HG03442 (cell line): ENCODE measurements around the gene RBFOX2.

Experiments
- ATAC-seq: cut with Tn5 transposase; IDR thresholded peaks from one replicate; pipeline ENCODE4 v1.9.1; 2021; ENCODE audit warnings: mild to moderate bottlenecking, moderate library complexity; ENCODE audit not compliant: unreplicated experiment

Gene RBFOX2

DNA sequence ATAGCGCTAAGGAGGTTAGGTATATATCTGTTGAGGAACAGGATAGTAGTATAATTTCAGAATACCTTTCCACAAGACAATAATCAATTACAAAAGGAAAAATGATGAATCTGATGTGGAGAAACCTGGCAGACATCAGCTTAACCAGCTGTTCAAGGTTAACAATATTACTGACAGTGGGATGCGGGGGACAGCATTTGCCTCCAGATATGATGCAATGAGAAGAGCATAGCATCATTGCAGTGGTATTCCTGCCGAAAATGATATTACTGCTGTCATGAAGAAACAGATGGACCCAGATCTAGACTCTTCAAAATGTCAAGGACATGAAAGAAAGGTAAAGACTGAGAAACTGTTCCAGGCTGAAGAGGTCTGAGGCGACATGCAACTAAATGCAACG, 49.7 kb downstream of the RBFOX2 start:
- no peak for ATAC-seq

DNA sequence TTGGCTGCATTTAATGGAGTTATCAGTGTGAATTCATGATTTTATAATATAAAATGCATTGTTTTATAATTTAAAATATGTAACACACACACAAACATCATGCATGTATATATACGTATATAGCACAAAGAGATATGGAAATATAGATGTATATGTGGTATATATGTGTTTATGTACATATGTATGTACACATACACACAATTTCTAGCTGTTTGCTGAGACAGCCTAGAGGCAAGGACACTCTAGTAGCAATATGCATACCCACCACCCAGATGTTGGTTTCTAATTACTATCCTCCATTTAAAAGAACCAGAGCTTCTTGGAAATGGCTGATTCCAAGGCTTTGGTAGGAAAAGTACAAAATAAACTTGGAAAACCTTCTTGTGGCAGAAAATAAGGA, 50.4 kb downstream of the RBFOX2 start:
- no peak for ATAC-seq

DNA sequence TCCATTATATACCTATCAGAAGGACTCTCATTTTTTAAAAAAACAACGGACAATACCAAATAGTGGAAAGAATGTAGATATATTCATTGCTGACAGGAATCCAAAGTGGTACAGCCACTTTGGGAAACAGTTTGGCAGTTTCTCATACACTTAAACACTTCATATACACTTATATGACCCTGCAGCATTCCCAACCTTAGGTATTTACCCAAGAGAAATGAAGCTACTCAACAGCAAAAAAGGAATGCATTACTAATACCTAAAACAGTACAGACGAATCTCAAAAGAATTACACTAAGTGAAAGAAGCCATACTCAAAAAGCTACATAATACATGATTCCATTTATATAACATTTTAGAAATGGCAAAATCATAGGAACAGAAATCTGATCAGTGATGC, 51.5 kb downstream of the RBFOX2 start:
- ATAC-seq = no peak

DNA sequence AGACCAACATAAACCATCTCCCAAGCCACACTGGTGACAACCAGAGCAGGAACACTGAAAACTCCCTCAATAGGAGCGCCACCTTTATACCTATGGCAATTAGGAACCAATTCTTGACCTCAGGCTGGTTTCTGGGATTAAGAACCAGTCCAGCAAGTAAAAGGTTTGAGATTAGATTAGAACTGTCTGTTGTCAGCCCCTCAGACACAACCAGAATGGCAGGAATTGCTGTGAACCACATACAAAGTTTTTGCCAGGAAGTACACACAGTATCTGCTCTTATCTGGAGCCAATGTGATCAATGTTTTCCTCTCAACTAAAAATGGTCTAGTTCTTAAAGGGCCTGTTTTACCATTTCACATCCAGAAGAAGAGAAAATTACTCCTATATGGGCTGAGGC, 55.2 kb downstream of the RBFOX2 start:
- ATAC-seq = no peak

DNA sequence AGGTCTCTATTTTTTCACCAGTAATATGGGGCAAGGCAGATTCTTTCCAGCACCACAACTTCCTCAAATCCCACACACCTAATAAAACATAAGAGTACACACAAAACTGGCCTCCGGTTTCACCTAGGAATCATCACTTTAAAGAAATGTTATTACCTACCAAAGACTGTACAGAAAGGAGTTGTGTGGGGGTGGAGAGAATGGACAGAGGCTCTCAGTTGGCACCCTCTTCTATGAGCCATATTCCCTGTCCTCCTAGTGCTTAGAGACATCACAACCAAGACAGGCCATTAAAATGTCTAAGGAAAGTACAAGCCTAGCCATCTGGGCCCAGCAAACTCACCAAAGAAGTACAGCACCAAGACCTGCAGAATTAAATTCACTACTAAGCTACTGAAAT, 56.1 kb downstream of the RBFOX2 start:
- no peak for ATAC-seq

DNA sequence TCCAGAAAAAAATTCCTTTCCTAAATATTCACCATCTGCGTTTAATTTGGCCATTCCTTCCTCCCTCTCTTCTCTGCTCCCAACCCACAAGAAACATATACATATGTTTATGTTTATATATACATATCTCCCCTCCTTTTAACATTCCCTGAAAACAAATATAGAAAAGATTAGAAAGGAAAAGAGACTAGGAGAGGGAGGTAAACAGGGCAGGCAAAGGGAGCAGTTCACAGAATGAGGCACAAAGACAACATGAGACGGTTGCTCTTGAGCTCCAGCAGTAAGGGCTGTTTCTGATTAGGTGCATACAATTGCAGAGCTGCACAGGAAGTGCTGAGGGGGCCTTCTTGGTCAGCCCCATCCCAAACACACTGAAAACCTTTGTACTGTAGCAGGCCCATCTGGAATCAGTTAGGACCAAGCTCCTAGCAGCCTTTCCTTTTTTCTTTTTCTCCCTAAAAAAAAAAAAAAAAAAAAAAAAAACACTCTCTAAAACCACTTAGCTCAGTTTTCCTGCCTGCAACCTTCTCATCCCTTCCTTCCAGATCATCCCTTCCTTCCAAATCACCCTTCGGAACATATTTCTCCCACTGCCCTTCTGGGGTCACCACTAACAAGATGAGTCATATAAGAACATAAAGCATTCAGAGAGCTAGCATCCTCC, 57.0 kb downstream of the RBFOX2 start:
- ATAC-seq = no peak

DNA sequence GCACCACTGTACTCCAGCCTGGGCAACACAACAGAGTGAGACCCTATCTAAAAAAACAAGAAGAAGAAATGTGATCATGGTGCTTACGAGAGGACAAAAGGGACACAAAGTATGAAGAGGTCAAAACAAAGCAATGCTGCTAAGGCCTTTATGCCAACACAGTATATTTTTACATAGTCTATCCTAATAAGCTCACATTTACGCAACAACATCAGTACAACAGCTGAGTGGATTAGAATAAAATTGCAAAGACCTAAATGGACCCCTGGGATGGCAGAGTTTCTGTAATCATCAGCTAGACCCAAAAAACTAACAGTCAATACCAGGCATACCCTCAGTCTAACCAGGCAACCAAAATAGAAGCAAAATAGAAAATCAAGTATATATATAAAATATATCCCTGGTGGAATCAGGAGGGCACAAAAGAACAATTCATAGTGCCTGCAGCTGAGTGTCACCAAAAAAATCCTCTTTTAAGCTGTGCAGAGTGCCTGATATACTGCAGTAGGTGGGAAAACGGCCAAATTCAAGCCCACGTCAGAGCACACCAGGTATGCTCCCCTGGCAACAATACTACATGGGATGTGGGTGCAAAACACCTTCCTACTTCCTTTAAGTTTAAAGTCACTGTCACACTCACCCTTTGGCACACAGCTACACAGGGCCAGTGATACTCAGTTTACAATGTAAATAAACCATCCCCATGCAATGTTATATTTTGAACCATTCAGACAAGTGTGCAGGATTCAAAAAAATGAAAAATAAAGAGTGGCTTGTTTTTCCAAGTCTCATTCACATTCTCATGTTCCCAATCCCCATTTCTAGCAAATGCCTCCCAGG, 57.8 kb downstream of the RBFOX2 start:
- no peak for ATAC-seq

DNA sequence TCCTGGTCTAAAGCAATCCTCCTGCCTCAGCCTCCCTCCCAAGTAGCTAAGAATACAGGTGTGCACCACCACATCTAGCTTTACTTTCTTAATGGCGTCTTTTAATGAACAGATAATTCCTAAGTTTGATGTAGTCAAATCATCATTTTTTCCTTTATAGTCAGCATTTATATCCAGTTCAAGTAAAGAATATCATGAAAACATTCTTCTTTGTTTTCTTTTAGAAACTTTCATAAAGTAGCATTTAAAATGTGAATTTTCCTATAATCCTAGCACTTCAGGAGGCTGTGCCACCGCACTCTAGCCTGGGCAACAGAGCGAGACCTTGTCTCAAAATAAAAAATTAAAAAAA, 61.6 kb downstream of the RBFOX2 start:
- no peak for ATAC-seq

DNA sequence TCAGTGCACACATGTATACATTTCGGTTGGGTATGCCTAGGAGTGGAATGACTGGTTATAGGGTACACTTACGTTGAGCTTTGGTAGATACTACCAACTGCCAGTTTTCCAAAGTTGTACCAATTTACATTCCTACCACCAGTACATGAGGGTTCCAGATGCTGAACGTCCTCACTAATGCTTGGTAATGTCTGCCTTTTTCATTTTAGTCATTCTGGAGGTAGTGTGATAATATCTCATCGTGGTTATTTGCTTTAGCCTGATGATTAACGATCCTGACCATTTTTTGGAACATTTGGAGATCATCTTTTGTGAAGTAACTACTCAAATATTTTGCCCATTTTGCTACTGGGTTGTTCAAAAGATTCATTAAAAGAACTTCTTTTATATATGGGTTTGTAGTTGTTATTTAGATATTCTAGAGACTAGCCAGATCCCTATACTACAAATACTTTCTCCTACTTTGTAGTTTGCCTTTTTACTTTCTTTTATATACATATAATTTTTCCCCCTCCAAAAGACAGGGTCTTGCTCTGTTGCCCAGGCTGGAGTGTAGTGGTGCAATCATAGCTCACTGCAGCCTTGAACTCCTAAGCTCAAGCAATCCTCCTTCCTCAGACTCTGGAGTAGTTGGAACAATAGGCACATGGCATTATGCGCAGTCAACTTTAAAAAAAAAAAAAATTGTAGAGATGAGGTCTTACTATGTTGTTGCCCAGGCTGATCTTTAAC, 62.1 kb downstream of the RBFOX2 start:
- no peak for ATAC-seq

DNA sequence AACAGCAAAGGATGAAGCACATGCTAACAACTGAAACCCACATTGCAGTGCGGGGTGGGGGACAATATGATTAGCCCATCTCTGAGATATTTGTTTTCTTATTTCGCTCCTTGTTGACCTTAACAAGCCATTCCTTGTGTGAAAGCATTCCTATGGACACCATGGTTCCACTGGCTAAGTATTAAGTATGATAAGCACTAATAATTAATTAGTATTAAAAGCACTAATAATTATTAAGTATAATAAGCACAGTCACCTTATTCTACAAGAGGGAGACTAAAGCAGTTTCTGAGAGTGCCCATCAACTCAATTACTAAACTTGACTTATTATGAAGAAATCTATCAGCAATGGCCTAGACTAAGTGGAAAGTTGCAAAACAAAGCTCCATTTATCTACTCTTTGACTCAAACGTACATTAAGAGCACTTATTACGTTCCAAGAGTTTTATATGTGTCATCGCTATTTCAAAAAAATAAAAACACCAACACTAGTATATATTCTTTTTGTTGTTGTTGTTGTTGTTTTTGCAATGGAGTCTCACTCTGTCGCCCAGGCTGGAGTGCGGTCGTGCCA, 65.3 kb downstream of the RBFOX2 start:
- ATAC-seq = no peak

DNA sequence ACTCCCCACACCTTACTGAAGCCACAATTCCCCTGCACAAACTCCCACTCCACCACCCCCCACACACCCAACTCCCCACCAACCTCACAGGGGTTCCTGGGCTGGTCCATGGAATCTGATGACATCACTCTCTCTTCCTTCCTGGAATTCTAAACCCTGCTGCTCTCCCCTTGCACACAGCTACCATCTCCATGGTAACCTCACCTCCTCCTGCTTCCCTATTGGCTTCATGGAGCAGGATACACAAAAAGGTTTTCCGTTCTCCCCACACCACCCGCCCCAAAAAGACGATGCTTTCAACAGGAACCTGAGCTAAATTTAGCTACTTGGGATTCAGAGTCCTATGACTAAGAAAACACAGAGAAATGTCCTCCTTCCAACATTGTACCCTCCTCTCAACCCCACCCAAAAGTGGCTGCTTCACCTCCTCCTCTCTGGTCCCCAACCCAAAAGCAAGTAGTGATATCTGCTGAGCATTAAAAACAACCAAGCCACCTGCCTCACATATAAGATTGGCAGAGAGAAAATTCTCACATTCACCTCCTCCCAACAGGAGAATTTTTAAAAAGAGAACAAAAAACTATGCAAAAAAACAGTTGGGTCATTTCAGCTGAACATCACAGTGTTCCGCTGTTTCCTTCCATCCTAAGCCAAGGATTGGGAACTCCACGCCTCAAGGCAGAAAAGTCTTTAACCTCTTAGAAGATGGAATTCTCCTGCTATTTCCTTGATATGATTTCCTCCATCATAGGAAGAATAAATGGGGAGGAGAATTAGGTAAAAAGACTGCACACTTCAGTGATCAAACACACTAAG, 66.9 kb downstream of the RBFOX2 start:
- ATAC-seq = no peak

DNA sequence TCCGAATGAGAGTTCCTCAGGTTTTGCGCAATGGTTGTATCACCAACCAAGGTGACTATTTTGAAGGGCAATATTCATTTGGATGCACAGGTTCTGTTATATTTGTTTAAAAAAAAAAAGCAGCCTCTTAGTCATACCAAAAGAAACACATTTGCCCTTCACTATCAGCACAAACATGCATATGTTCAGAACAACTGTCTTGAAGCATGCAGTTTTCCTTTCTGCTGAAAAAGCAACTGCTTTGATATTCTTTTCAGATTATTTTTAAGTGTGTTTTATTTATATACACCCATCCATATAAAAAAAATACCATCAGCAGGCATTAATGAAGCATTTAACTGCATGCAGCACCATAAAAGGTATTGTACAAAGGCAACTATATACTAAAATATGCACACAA, 67.8 kb downstream of the RBFOX2 start:
- ATAC-seq = no peak

DNA sequence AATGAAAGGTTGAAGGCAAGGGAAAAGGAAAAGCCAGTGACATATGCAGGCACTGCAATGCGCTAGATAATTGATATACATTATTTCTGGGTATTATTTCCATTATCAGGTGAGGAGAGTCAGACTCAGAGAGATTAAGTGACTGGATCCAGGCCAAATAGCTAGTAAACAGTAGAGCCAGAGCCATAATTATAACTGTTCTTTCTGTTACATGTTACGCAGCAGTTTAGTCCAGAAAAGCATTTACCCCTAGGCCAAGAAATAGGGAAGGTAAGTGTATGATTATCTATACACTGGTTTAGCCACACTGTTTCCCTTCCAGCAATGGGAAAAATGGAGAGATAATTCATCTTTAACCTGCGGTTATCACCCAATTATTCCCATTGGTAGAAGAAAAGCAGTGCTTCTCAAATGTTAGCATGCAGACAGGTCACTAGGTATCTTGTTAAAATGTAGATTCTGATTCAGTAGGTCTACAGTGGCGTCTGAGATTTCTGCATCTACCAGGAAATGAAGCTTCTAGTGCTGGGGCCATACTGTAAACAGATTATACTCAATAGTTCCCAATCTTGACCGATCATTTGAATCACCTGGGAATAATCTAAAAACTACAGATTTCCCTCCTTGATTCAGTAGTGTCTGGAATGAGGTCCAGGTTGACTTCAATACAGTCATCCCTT, 69.4 kb downstream of the RBFOX2 start:
- ATAC-seq = no peak

DNA sequence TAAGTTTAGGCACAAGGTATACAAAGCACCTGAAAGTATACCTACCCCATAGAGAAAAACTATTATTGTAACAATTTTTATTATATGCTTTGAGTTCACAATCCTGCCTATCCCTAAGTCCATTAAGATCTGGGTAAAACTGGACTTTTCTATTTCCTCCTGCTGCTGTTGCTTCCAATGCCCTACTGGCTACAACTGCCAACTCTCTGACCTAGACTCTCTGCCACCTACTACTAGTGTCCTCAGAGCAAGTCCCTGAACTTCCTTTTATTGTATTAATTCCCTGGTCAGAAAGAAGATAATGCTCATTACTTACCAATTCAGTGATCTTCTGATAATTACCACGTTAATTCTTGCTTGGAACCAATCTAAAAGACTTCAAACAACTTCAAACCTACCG, 70.3 kb downstream of the RBFOX2 start:
- ATAC-seq = no peak

DNA sequence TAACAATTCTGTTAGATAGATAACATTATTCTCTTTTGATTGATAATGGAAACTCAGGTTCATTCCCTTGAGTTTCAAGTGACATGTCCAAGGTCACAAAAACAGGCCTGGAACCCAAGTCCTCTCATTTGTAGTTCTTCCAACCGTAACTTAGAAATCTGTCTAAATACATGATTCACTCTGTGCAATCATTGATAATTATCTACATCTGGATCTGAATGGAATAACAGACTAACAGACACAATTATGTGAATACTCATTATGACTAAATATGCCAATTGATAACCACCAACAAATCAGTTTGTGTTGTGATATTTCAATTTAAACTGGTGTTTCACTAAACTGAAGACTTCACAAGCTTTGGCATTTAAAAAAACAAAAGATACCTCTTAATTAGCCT, 71.0 kb downstream of the RBFOX2 start:
- ATAC-seq = no peak

DNA sequence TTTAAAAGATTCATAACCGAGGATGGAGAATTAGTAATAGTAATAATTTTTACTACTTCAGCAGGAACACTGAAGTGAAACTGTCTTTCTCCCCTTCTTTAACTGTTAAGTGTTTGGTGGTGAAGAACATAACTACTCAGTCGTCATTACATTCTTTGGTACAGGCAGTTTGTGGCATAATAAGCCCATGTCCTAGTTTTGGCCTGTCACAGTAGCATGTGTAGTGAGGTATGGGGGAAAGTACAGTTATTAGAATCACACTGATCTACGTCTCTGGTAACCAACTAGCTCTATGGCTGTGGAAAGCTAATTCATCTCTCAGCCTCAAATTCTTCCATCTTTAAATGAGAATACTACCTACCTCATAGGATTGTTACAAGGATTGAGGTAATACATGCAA, 71.8 kb downstream of the RBFOX2 start:
- no peak for ATAC-seq

DNA sequence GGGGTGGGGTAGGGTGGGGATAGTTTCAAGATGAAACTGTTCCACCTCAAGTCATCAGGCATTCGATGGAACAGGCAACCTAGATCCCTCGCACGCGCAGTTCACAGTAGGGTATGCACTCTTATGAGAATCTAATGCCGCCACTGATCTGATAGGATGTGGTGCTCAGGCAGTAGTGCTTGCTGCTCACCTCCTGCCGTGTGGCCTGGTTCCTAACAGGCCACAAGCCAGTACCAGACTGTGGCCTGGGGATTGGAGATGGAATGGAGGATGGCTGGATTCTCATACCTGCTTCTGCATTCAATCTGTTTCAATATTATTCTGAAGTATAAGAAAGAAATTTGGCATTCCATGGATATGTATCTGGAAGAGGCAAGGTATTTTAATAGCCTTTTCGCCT, 73.1 kb downstream of the RBFOX2 start:
- ATAC-seq = no peak

DNA sequence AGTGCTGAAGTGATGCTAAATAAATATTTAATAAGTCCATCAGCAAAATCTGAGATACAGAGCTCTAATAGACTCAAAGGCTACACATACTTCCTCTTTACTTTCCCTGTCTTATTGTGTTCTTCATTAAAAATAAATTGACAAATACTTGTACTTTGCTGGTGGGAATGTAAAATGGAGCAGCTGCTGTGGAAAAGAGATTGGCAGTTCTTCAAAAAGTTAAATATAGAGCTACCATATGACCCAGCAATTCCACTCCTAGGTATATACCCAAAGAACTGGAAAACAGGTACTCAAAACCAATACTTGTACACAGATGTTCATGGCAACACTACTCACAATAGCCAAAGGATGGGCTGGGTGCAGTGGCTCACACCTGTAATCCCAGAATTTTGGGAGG, 76.0 kb downstream of the RBFOX2 start:
- ATAC-seq = no peak

DNA sequence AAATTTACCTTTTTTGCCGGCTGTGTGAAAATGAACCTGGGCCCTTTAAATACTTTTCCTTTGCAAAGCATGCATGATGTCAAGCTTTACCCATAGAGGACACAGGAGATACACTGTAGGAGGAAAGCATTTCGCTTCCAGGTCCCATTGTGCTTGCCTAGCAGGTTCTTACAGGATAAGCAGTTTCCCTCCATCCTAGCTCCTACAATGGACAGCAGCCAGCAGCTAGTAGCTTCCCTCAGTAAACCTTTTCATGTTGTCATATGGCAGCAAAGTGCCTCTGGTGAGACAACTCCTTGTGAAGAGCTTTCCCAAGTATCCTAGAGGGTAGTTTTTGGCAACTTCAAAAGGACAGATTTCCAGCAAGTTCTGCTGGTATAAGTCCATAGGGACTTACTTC, 78.4 kb downstream of the RBFOX2 start:
- ATAC-seq = no peak

DNA sequence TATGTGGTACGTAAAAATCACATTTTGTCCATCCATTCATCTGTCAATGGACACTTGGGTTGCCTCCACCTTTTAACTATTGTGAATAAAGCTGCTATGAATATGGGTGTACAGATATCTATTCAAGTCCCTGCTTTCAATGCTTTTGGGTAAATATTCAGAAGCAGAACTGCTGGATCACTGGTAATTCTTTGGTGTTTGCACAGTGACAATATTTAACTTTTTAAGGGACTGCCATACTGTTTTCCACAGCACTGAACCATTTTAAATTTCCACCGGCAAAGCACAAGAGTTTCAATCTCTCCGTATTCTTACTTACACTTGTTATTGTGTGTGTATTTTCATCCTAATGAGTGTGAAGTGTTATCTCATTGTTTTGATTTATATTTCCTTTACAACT, 79.4 kb downstream of the RBFOX2 start:
- no peak for ATAC-seq
